ENCODE results near the gene SLC22A17.
"Not testable (repeated sequence)": the region's sequence is repeated elsewhere in the genome, so short reads cannot be mapped to it uniquely, and the experiment has no call there.

Gene SLC22A17

GRCh38 chr14:23352506-23353432 lies at the start of gene SLC22A17:
SLC22A17 (minus strand) TSS chr14:23352887.
- POLR2A ChIA-PET (ENCODE audit: low non-redundant PET) = no interaction called here
- peak; percentile 55 for DNase-seq (ENCODE audit: low spot score)
- TF ChIP-seq CTCF (conservative IDR thresholded peaks at IDR 0.05; ENCODE audit: low read depth) = no peak; the same call in 1 of the 2 replicates
- peak within 1 kb of the TSS; percentile 24; the same call in 1 of the 2 replicates for H3K27ac ChIP-seq
- CTCF ChIA-PET = interaction anchor here (0.6 to 1.1 kb wide), 4 partner anchors 13 to 236 kb away, joined by 3 to 4 read pairs (median 4); no protein-coding TSS in a partner anchor

GRCh38 chr14:23401291-23401690 lies 48.6 kb upstream of the SLC22A17 start:
- no peak for TF ChIP-seq CTCF (conservative IDR thresholded peaks at IDR 0.05; ENCODE audit: low read depth)
- POLR2A ChIA-PET (ENCODE audit: low non-redundant PET) = no interaction called here
- no peak overlapping the region for H3K27ac ChIP-seq
- CTCF ChIA-PET = no interaction called here
- DNase-seq (ENCODE audit: low spot score) = no peak

GRCh38 chr14:23400496-23401149 lies 47.9 kb upstream of the SLC22A17 start:
- POLR2A ChIA-PET (ENCODE audit: low non-redundant PET); DNase-seq (ENCODE audit: low spot score); H3K27ac ChIP-seq; CTCF ChIA-PET: not testable (repeated sequence)

GRCh38 chr14:23399591-23399990 lies 46.9 kb upstream of the SLC22A17 start:
- no peak overlapping the region for H3K27ac ChIP-seq
- CTCF ChIA-PET = no interaction called here
- no peak for DNase-seq (ENCODE audit: low spot score)
- no peak for TF ChIP-seq CTCF (conservative IDR thresholded peaks at IDR 0.05; ENCODE audit: low read depth)
- POLR2A ChIA-PET (ENCODE audit: low non-redundant PET) = no interaction called here

- no peak overlapping the region for H3K27ac ChIP-seq
- no peak for DNase-seq (ENCODE audit: low spot score)
- TF ChIP-seq CTCF (conservative IDR thresholded peaks at IDR 0.05; ENCODE audit: low read depth) = no peak
- ChIA-PET CTCF (no interaction called here), POLR2A (ENCODE audit: low non-redundant PET) (no interaction called here)
Observed at GRCh38 chr14:23399136-23399535, 46.4 kb upstream of the SLC22A17 start.

- POLR2A ChIA-PET (ENCODE audit: low non-redundant PET) = no interaction called here
- CTCF ChIA-PET = no interaction called here
- no peak for DNase-seq (ENCODE audit: low spot score)
- TF ChIP-seq CTCF (conservative IDR thresholded peaks at IDR 0.05; ENCODE audit: low read depth) = no peak
- H3K27ac ChIP-seq = no peak overlapping the region
Observed at GRCh38 chr14:23398348-23398747, 45.7 kb upstream of the SLC22A17 start.

Data from RWPE1 (cell line).